ENCODE data around the gene FAM161A.

DNA sequence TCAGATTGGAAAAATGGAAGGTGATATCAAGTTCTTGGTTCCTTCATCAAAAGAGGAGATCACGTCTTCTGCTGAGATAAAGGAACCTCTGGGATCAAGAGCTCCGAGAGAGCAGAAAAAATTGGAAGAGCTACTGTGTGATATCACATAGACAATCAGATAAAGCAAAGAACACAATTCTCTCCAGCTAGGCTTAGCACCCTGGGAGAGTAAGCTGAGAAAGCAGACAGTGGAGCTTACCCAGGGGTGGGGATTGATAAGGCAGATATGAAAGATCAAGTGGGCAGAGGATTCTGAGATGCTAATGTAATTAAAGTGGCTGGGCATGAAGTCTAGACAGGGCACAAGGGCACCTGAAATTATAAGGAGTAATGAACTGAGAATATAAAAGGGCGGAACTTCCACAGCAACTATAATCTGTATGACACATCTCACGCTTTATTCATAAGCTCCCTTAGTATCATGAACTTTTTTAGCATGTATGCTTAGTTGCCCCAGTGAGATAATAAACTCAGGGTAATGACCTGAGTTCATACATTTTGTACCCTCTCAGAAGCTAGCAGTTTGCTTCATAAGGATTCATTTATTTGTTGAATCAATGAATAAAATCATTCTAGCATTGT lies 65.8 kb downstream of the FAM161A start:
- no peak for TF ChIP-seq YY1 (IDR thresholded peaks at IDR 0.05; ENCODE audit: low read depth)
- no peak for TF ChIP-seq CREB1 (IDR thresholded peaks at IDR 0.05; ENCODE audit: low read depth)
- TF ChIP-seq ZBTB7A (IDR thresholded peaks at IDR 0.05; ENCODE audit: low read depth): no peak
- no peak for TF ChIP-seq CEBPB (IDR thresholded peaks at IDR 0.05)
- TF ChIP-seq, protein P1, sequence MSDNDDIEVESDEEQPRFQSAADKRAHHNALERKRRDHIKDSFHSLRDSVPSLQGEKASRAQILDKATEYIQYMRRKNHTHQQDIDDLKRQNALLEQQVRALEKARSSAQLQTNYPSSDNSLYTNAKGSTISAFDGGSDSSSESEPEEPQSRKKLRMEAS (IDR thresholded peaks at IDR 0.05): no peak
- TF ChIP-seq EP300 (IDR thresholded peaks at IDR 0.05; ENCODE audit: borderline replicate concordance): no peak
- TF ChIP-seq RAD21 (IDR thresholded peaks at IDR 0.05; ENCODE audit: low read depth): no peak
- TF ChIP-seq, protein P2, sequence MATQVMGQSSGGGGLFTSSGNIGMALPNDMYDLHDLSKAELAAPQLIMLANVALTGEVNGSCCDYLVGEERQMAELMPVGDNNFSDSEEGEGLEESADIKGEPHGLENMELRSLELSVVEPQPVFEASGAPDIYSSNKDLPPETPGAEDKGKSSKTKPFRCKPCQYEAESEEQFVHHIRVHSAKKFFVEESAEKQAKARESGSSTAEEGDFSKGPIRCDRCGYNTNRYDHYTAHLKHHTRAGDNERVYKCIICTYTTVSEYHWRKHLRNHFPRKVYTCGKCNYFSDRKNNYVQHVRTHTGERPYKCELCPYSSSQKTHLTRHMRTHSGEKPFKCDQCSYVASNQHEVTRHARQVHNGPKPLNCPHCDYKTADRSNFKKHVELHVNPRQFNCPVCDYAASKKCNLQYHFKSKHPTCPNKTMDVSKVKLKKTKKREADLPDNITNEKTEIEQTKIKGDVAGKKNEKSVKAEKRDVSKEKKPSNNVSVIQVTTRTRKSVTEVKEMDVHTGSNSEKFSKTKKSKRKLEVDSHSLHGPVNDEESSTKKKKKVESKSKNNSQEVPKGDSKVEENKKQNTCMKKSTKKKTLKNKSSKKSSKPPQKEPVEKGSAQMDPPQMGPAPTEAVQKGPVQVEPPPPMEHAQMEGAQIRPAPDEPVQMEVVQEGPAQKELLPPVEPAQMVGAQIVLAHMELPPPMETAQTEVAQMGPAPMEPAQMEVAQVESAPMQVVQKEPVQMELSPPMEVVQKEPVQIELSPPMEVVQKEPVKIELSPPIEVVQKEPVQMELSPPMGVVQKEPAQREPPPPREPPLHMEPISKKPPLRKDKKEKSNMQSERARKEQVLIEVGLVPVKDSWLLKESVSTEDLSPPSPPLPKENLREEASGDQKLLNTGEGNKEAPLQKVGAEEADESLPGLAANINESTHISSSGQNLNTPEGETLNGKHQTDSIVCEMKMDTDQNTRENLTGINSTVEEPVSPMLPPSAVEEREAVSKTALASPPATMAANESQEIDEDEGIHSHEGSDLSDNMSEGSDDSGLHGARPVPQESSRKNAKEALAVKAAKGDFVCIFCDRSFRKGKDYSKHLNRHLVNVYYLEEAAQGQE (IDR thresholded peaks at IDR 0.05; ENCODE audit: low read depth): no peak
- TF ChIP-seq TEAD4 (IDR thresholded peaks at IDR 0.05): no peak
- TF ChIP-seq TAF1 (IDR thresholded peaks at IDR 0.05; ENCODE audit: low read depth): no peak
- TF ChIP-seq NFIC (IDR thresholded peaks at IDR 0.05): no peak
- TF ChIP-seq EGR1 (IDR thresholded peaks at IDR 0.05): no peak
- TF ChIP-seq FOXM1 (IDR thresholded peaks at IDR 0.05; ENCODE audit: borderline replicate concordance, low read depth): no peak
- TF ChIP-seq TCF12 (IDR thresholded peaks at IDR 0.05; ENCODE audit: low read depth): no peak

All from Ishikawa (cell line).